Measurements from ENCODE around the gene IFNL1.

Gene IFNL1

DNA sequence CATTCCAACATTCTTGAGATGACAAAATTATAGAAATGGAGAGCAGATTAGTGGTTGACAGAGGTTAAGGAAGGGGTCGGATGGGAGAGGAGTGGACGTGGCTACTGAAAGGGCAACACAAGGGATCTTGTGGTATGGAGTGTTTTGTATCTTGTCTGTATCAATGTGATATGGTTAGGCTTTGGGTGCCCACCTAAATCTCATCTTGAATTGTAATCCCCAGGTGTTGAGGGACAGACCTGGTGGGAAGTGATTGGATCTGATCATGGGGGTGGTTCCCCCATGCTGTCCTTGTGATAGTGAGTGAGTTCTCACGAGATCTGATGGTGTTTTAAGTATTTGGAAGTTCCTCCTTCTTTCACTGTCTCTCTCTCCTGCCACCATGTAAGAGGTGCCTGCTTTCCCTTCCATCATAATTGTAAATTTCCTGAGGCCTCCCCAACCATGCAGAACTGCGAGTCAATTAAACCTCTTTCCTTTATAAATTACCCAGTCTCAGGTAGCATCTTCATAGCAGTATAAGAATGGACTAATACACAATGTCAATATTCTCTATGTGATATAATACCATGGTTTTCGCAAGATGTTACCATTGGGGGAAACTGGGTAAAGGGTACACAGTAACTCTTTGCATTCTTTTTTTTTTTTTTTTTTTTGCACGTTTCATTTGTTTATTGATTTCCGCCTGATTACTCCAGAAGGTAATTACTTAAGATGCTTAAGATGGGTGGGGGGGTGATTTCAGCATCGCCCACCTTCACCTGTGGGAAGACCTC lies 42.6 kb upstream of the IFNL1 start:
- Histone ChIP-seq H2BK120ac (ENCODE audit: low read depth, low read length) (no peak overlapping the region), H2BK5ac (ENCODE audit: low read length) (no peak overlapping the region), H2BK12ac (ENCODE audit: low read length) (no peak overlapping the region), H4K8ac (ENCODE audit: low read depth, low read length) (no peak overlapping the region), H3K23ac (ENCODE audit: low read depth, low read length, poor library complexity) (no peak overlapping the region), H3K27ac (replicated peaks; ENCODE audit: low read length) (no peak overlapping the region), H3K4me1 (ENCODE audit: control insufficient read depth in 2 of 2, insufficient read depth in 1 of 2, low read depth in 1 of 2, low read length in 2 of 2) (peaks cover 0 to 5% of the 10 kb centered on the region in 2 donors), H3K18ac (ENCODE audit: low read length) (no peak overlapping the region), H3K14ac (ENCODE audit: low read length) (no peak overlapping the region), H2AK5ac (ENCODE audit: low read depth, low read length) (no peak overlapping the region), H4K91ac (ENCODE audit: low read depth, low read length, poor library complexity) (no peak overlapping the region), H2AFZ (ENCODE audit: low read length) (no peak overlapping the region), H3K9ac (ENCODE audit: low read depth, low read length, poor library complexity) (no peak overlapping the region), H3K4me3 (ENCODE audit: low read length in 2 of 2) (no peak overlapping the region), H2BK15ac (ENCODE audit: low read length) (no peak overlapping the region), H3K4ac (ENCODE audit: low read length) (no peak overlapping the region), H3K9me3 (replicated peaks in 1 of 2; ENCODE audit: control insufficient read depth in 2 of 2, insufficient read depth in 1 of 2, low read depth in 1 of 2, low read length in 2 of 2) (peaks cover 0 to 2% of the 10 kb centered on the region in 2 donors), H3K36me3 (replicated peaks in 1 of 2; ENCODE audit: control insufficient read depth in 2 of 2, insufficient read depth in 2 of 2, low read length in 2 of 2) (no peaks in the 10 kb centered on the region), H3K79me1 (ENCODE audit: low read depth, low read length) (no peaks in the 10 kb centered on the region), H3K4me2 (ENCODE audit: insufficient read depth, low read length, poor library complexity, severe bottlenecking) (no peak overlapping the region), H3K27me3 (ENCODE audit: control insufficient read depth in 3 of 3, insufficient read depth in 3 of 3, low read depth in 1 of 3, low read length in 3 of 3) (peaks cover 3 to 59% (median 21%) of the 10 kb centered on the region in 3 experiments)
- no peak for DNase-seq (ENCODE audit: low spot score)
- WGBS, 2 donors (ENCODE audit: extremely low coverage in 2 of 2, insufficient read length in 2 of 2, insufficient replicate concordance in 1 of 2), result no CpG with 5 or more reads among the region's 8 CpGs

GRCh38 chr19:39254531-39255345 lies 41.5 kb upstream of the IFNL1 start:
- Histone ChIP-seq H2BK15ac (ENCODE audit: low read length) (no peak overlapping the region), H3K18ac (ENCODE audit: low read length) (no peak overlapping the region), H3K79me1 (ENCODE audit: low read depth, low read length) (no peaks in the 10 kb centered on the region), H3K14ac (ENCODE audit: low read length) (no peak overlapping the region), H3K23ac (ENCODE audit: low read depth, low read length, poor library complexity) (peak overlapping the region; percentile 2), H3K27ac (replicated peaks; ENCODE audit: low read length) (no peak overlapping the region), H3K4me3 (ENCODE audit: low read length in 2 of 2) (no peak overlapping the region), H2BK12ac (ENCODE audit: low read length) (no peak overlapping the region), H2AK5ac (ENCODE audit: low read depth, low read length) (no peak overlapping the region), H3K27me3 (ENCODE audit: control insufficient read depth in 3 of 3, insufficient read depth in 3 of 3, low read depth in 1 of 3, low read length in 3 of 3) (peaks cover 0 to 48% (median 9%) of the 10 kb centered on the region in 3 experiments), H2BK120ac (ENCODE audit: low read depth, low read length) (no peak overlapping the region), H3K9me3 (replicated peaks in 1 of 2; ENCODE audit: control insufficient read depth in 2 of 2, insufficient read depth in 1 of 2, low read depth in 1 of 2, low read length in 2 of 2) (no peaks in the 10 kb centered on the region), H3K4me1 (ENCODE audit: control insufficient read depth in 2 of 2, insufficient read depth in 1 of 2, low read depth in 1 of 2, low read length in 2 of 2) (peaks cover 0 to 6% of the 10 kb centered on the region in 2 donors), H4K91ac (ENCODE audit: low read depth, low read length, poor library complexity) (no peak overlapping the region), H4K8ac (ENCODE audit: low read depth, low read length) (no peak overlapping the region), H2BK5ac (ENCODE audit: low read length) (no peak overlapping the region), H3K4ac (ENCODE audit: low read length) (no peak overlapping the region), H3K4me2 (ENCODE audit: insufficient read depth, low read length, poor library complexity, severe bottlenecking) (no peak overlapping the region), H3K36me3 (replicated peaks in 1 of 2; ENCODE audit: control insufficient read depth in 2 of 2, insufficient read depth in 2 of 2, low read length in 2 of 2) (no peaks in the 10 kb centered on the region), H3K9ac (ENCODE audit: low read depth, low read length, poor library complexity) (no peak overlapping the region), H2AFZ (ENCODE audit: low read length) (no peak overlapping the region)
- no peak for DNase-seq (ENCODE audit: low spot score)
- WGBS, 2 donors (ENCODE audit: extremely low coverage in 2 of 2, insufficient read length in 2 of 2, insufficient replicate concordance in 1 of 2), result no CpG with 5 or more reads among the region's 29 CpGs

- Histone ChIP-seq H3K36me3 (replicated peaks in 1 of 2; ENCODE audit: control insufficient read depth in 2 of 2, insufficient read depth in 2 of 2, low read length in 2 of 2) (no peaks in the 10 kb centered on the region), H2BK120ac (ENCODE audit: low read depth, low read length) (no peak overlapping the region), H4K8ac (ENCODE audit: low read depth, low read length) (no peak overlapping the region), H3K4ac (ENCODE audit: low read length) (no peak overlapping the region), H2BK5ac (ENCODE audit: low read length) (no peak overlapping the region), H3K79me1 (ENCODE audit: low read depth, low read length) (no peaks in the 10 kb centered on the region), H3K4me3 (ENCODE audit: low read length in 2 of 2) (no peak overlapping the region), H2BK15ac (ENCODE audit: low read length) (no peak overlapping the region), H3K9me3 (replicated peaks in 1 of 2; ENCODE audit: control insufficient read depth in 2 of 2, insufficient read depth in 1 of 2, low read depth in 1 of 2, low read length in 2 of 2) (no peaks in the 10 kb centered on the region), H3K4me2 (ENCODE audit: insufficient read depth, low read length, poor library complexity, severe bottlenecking) (no peak overlapping the region), H3K27me3 (ENCODE audit: control insufficient read depth in 3 of 3, insufficient read depth in 3 of 3, low read depth in 1 of 3, low read length in 3 of 3) (peaks cover 0 to 44% (median 4%) of the 10 kb centered on the region in 3 experiments), H3K4me1 (ENCODE audit: control insufficient read depth in 2 of 2, insufficient read depth in 1 of 2, low read depth in 1 of 2, low read length in 2 of 2) (peaks cover 0 to 6% of the 10 kb centered on the region in 2 donors), H2AK5ac (ENCODE audit: low read depth, low read length) (no peak overlapping the region), H3K14ac (ENCODE audit: low read length) (no peak overlapping the region), H3K9ac (ENCODE audit: low read depth, low read length, poor library complexity) (no peak overlapping the region), H3K18ac (ENCODE audit: low read length) (no peak overlapping the region), H2BK12ac (ENCODE audit: low read length) (no peak overlapping the region), H3K23ac (ENCODE audit: low read depth, low read length, poor library complexity) (no peak overlapping the region), H3K27ac (replicated peaks; ENCODE audit: low read length) (no peak overlapping the region), H4K91ac (ENCODE audit: low read depth, low read length, poor library complexity) (no peak overlapping the region), H2AFZ (ENCODE audit: low read length) (no peak overlapping the region)
- DNase-seq (ENCODE audit: low spot score), result no peak
- WGBS, 2 donors (ENCODE audit: extremely low coverage in 2 of 2, insufficient read length in 2 of 2, insufficient replicate concordance in 1 of 2), result no CpG with 5 or more reads among the region's 4 CpGs
These were observed 39.0 kb upstream of the IFNL1 start for GRCh38 chr19:39257227-39257626.

- H3K79me1 ChIP-seq (ENCODE audit: low read depth, low read length), result peaks cover 2% of the 10 kb centered on the region
- no peak overlapping the region for H4K91ac ChIP-seq (ENCODE audit: low read depth, low read length, poor library complexity)
- H3K36me3 ChIP-seq (replicated peaks in 1 of 2; ENCODE audit: control insufficient read depth in 2 of 2, insufficient read depth in 2 of 2, low read length in 2 of 2), result no peaks in the 10 kb centered on the region
- H3K27ac ChIP-seq (replicated peaks; ENCODE audit: low read length), result no peak overlapping the region
- peaks cover 25 to 54% (median 38%) of the 10 kb centered on the region in 3 experiments for H3K27me3 ChIP-seq (ENCODE audit: control insufficient read depth in 3 of 3, insufficient read depth in 3 of 3, low read depth in 1 of 3, low read length in 3 of 3)
- H3K9me3 ChIP-seq (replicated peaks in 1 of 2; ENCODE audit: control insufficient read depth in 2 of 2, insufficient read depth in 1 of 2, low read depth in 1 of 2, low read length in 2 of 2), result no peaks in the 10 kb centered on the region
- no peak overlapping the region for H2BK15ac ChIP-seq (ENCODE audit: low read length)
- no peak overlapping the region for H2AK5ac ChIP-seq (ENCODE audit: low read depth, low read length)
- H2BK5ac ChIP-seq (ENCODE audit: low read length), result no peak overlapping the region
- no peak overlapping the region for H4K8ac ChIP-seq (ENCODE audit: low read depth, low read length)
- no peak overlapping the region for H2BK12ac ChIP-seq (ENCODE audit: low read length)
- no peak overlapping the region for H3K4ac ChIP-seq (ENCODE audit: low read length)
- no peak overlapping the region for H2BK120ac ChIP-seq (ENCODE audit: low read depth, low read length)
- H3K9ac ChIP-seq (ENCODE audit: low read depth, low read length, poor library complexity), result no peak overlapping the region
- no peak overlapping the region for H3K4me2 ChIP-seq (ENCODE audit: insufficient read depth, low read length, poor library complexity, severe bottlenecking)
- H2AFZ ChIP-seq (ENCODE audit: low read length), result no peak overlapping the region
- no peak overlapping the region for H3K4me3 ChIP-seq (ENCODE audit: low read length in 2 of 2)
- DNase-seq (ENCODE audit: low spot score), result no peak
- peaks cover 6 to 9% of the 10 kb centered on the region in 2 donors for H3K4me1 ChIP-seq (ENCODE audit: control insufficient read depth in 2 of 2, insufficient read depth in 1 of 2, low read depth in 1 of 2, low read length in 2 of 2)
- no peak overlapping the region for H3K14ac ChIP-seq (ENCODE audit: low read length)
- no peak overlapping the region for H3K18ac ChIP-seq (ENCODE audit: low read length)
- no peak overlapping the region for H3K23ac ChIP-seq (ENCODE audit: low read depth, low read length, poor library complexity)
- WGBS, 2 donors (ENCODE audit: extremely low coverage in 2 of 2, insufficient read length in 2 of 2, insufficient replicate concordance in 1 of 2), result no CpG with 5 or more reads among the region's 3 CpGs
These were observed 34.5 kb upstream of the IFNL1 start for GRCh38 chr19:39261704-39262103.

Measured in neuronal stem cell (in vitro differentiated cells).